PC-3 (cell line): ENCODE results near the gene KSR1. TPM values are rescaled to one million over a fixed set of nuclear protein-coding genes. Genes with fewer than 3 reads are reported as not detected.

Experiments
- ATAC-seq: fragments of 200-7000 bp; cut with Tn5 transposase; 2 replicates; pipeline ENCODE4 v1.9.1; 2020; ENCODE audit warnings: mild to moderate bottlenecking, moderate library complexity
- BruUV-seq: library from RNA; stranded (reverse); fragments of 400-500 nt; replicated peaks from 2 replicates; lab custom pipeline; 2021; lab: Mats Ljungman, UMichigan
- CTCF ChIA-PET: fragments of 300-600 bp; sonication (Branson Sonifier 250); formaldehyde crosslinking; loops from one replicate; lab custom pipeline; 2022; ENCODE audit warnings: antibody characterized with exemption; lab: Charles Lee
- POLR2A ChIA-PET: fragments of 300-600 bp; sonication (Branson Sonifier 250); formaldehyde crosslinking; loops from one replicate; lab custom pipeline; 2022; ENCODE audit warnings: antibody characterized with exemption; ENCODE audit not compliant: unreplicated experiment; lab: Charles Lee
- DNase-seq: peaks from one replicate; pipeline ENCODE4 v3.0.0-alpha.2; 2015
- H2AFZ ChIP-seq: fragments of 300-600 bp; sonication (generic); 2 replicates; pipeline ENCODE4 v1.6.0; 2016; ENCODE audit warnings: antibody characterized with exemption, low read length
- H3F3A ChIP-seq: fragments of 300-600 bp; sonication (generic); one replicate; pipeline ENCODE4 v1.6.0; 2017; ENCODE audit warnings: antibody characterized with exemption, low read length, control low read depth, mild to moderate bottlenecking; ENCODE audit not compliant: unreplicated experiment
- H3K27ac ChIP-seq: fragments of 300-600 bp; sonication (generic); 2 replicates; pipeline ENCODE4 v1.5.1; 2016; ENCODE audit warnings: mild to moderate bottlenecking, low read length
- H3K27me3 ChIP-seq: fragments of 300-600 bp; sonication (generic); 2 replicates; pipeline ENCODE4 v1.6.1; 2016; ENCODE audit warnings: low read length, mixed read lengths
- H3K36me3 ChIP-seq: fragments of 300-600 bp; sonication (generic); 2 replicates; pipeline ENCODE4 v1.6.1; 2016; ENCODE audit warnings: low read depth, mixed run types, low read length, mixed read lengths
- H3K4me1 ChIP-seq: fragments of 300-600 bp; sonication (generic); 2 replicates; pipeline ENCODE4 v1.5.1; 2016; ENCODE audit warnings: low read length; ENCODE audit not compliant: insufficient read depth
- H3K4me2 ChIP-seq: fragments of 300-600 bp; sonication (generic); 2 replicates; pipeline ENCODE4 v1.6.0; 2016; ENCODE audit warnings: low read length
- H3K4me3 ChIP-seq: fragments of 300-600 bp; sonication (generic); 2 replicates; pipeline ENCODE4 v1.5.1; 2016; ENCODE audit warnings: mild to moderate bottlenecking, low read length, mixed read lengths
- H3K79me2 ChIP-seq: fragments of 300-600 bp; sonication (generic); 2 replicates; pipeline ENCODE4 v1.6.1; 2017; ENCODE audit warnings: low read length, mixed read lengths
- H3K9ac ChIP-seq: fragments of 300-600 bp; sonication (generic); 2 replicates; pipeline ENCODE4 v1.6.0; 2016; ENCODE audit warnings: mild to moderate bottlenecking, low read length
- H3K9me2 ChIP-seq: fragments of 300-600 bp; sonication (generic); replicated peaks from 2 replicates; pipeline ENCODE4 v1.6.1; 2016; ENCODE audit warnings: mixed run types, low read length, mixed read lengths
- H3K9me3 ChIP-seq: fragments of 300-600 bp; sonication (generic); 2 replicates; pipeline ENCODE4 v1.6.1; 2016; ENCODE audit warnings: low read length, mixed read lengths
- H4K20me1 ChIP-seq: fragments of 300-600 bp; sonication (generic); 2 replicates; pipeline ENCODE4 v1.6.1; 2016; ENCODE audit warnings: low read length, mixed read lengths
- CTCF ChIP-seq: fragments of 300-600 bp; sonication (generic); conservative IDR thresholded peaks from 2 replicates; pipeline ENCODE4 v1.5.1; 2017; ENCODE audit warnings: antibody characterized with exemption, low read depth, mild to moderate bottlenecking, low read length
- EZH2 ChIP-seq: fragments of 300-600 bp; sonication (generic); IDR thresholded peaks from one replicate; pipeline ENCODE4 v1.6.1; 2017; ENCODE audit warnings: antibody characterized with exemption, mild to moderate bottlenecking, low read length; ENCODE audit not compliant: unreplicated experiment
- EZH2phosphoT487 ChIP-seq: fragments of 300-600 bp; sonication (generic); IDR thresholded peaks from 2 replicates; pipeline ENCODE4 v1.6.1; 2018; ENCODE audit warnings: mild to moderate bottlenecking, antibody characterized with exemption, low read length, borderline replicate concordance
- intact Hi-C: fragments of 100-400 bp; cut with micrococcal nuclease; formaldehyde crosslinking; loops from 2 replicates; pipeline ENCODE4 v1.9.0; 2023
- total RNA-seq: library from RNA; depleted of rRNA; stranded (reverse); fragments of >200 nt; gene quantifications from 2 replicates; pipeline ENCODE4 v1.2.3, GENCODE V29; 2014

KSR1 gene
- total RNA-seq, 1 experiment from 2014 or later: 1.0 TPM

- ATAC-seq (no peak), DNase-seq (no peak)
- Histone ChIP-seq H2AFZ (no peak overlapping the region), H3K4me2 (no peak overlapping the region), H3K9me3 (no peaks in the 10 kb centered on the region), H3K9me2 (no peaks in the 10 kb centered on the region), H3K9ac (no peak overlapping the region), H3K79me2 (no peaks in the 10 kb centered on the region), H3K36me3 (no peaks in the 10 kb centered on the region), H3K4me1 (no peaks in the 10 kb centered on the region; the same call in 1 of the 2 replicates), H3K4me3 (no peak overlapping the region), H3K27me3 (no peaks in the 10 kb centered on the region), H4K20me1 (no peaks in the 10 kb centered on the region), H3K27ac (no peak overlapping the region), H3F3A (no peaks in the 10 kb centered on the region)
- no TSS peak for BruUV-seq
- intact Hi-C loops: no loop called here
- ChIA-PET POLR2A (no interaction called here), CTCF (no interaction called here)
- no peak for TF ChIP-seq EZH2phosphoT487
- TF ChIP-seq EZH2: no peak
- TF ChIP-seq CTCF: no peak
These were observed 17.7 kb downstream of the KSR1 start for GRCh38 chr17:27473748-27474609.

GRCh38 chr17:27475070-27475673 is 18.9 kb downstream of the KSR1 start:
- DNase-seq: no peak
- Histone ChIP-seq H3K4me2 (no peak overlapping the region), H3K9me2 (no peaks in the 10 kb centered on the region), H2AFZ (no peak overlapping the region), H3K36me3 (no peaks in the 10 kb centered on the region), H3F3A (no peaks in the 10 kb centered on the region), H3K9me3 (no peaks in the 10 kb centered on the region), H3K27me3 (no peaks in the 10 kb centered on the region), H3K79me2 (no peaks in the 10 kb centered on the region), H3K4me1 (no peaks in the 10 kb centered on the region; the same call in 1 of the 2 replicates), H3K9ac (no peak overlapping the region), H4K20me1 (no peaks in the 10 kb centered on the region), H3K4me3 (no peak overlapping the region), H3K27ac (no peak overlapping the region)
- no peak for ATAC-seq
- ChIA-PET CTCF (no interaction called here), POLR2A (no interaction called here)
- TF ChIP-seq CTCF: no peak
- no TSS peak for BruUV-seq
- intact Hi-C loops: no loop called here
